HepG2 (cell line): ENCODE data around the gene LAMC1. TPM values are rescaled to one million over a fixed set of nuclear protein-coding genes. Genes with fewer than 3 reads are reported as not detected.

Source experiments
- ATAC-seq: fragments of 200-7000 bp; cut with Tn5 transposase; 3 replicates; pipeline ENCODE4 v1.9.1; 2020; ENCODE audit warnings: mild to moderate bottlenecking, moderate library complexity
- BruUV-seq: library from RNA; stranded (reverse); fragments of 400-500 nt; replicated peaks from 2 replicates; lab custom pipeline; 2021; lab: Mats Ljungman, UMichigan
- CTCF ChIA-PET: fragments of 300-600 bp; formaldehyde crosslinking; extraction: SDS; loops from one replicate; lab custom pipeline; 2021; ENCODE audit warnings: low total read pairs, inconsistent platforms, low intra/inter-chr PET ratio; lab: Yijun Ruan, JAX
- POLR2A ChIA-PET: fragments of 350-600 bp; sonication (Branson Sonifier 250); formaldehyde crosslinking; loops from one replicate; lab custom pipeline; 2020; ENCODE audit warnings: antibody characterized with exemption, inconsistent platforms; lab: Yijun Ruan, JAX
- DNase-seq: peaks from one replicate; pipeline ENCODE4 v3.0.0-alpha.2; 2015; ENCODE audit warnings: low spot score
- FAIRE-seq: peaks from 3 replicates; lab custom pipeline; 2011; peaks lifted over from hg19 to GRCh38; lab: Jason Lieb, UNC
- H2AFZ ChIP-seq: one replicate; pipeline ENCODE4 v1.6.1; 2011; ENCODE audit warnings: low read length, inconsistent platforms
- H3K27ac ChIP-seq: fragments of 300-600 bp; 3 replicates; pipeline ENCODE4 v1.8.0; 2011; ENCODE audit warnings: mixed run types, mild to moderate bottlenecking, mixed read lengths, low read length, inconsistent platforms; ENCODE audit not compliant: insufficient read depth; ENCODE audit errors: extremely low read length
- H3K27me3 ChIP-seq, 2 experiments: fragments of 200-600 bp in 1 of 2; 2 replicates in 1 of 2; 3 replicates in 1 of 2; pipeline versions ENCODE4 v1.6.0 to v1.8.0; 2011; ENCODE audit warnings: low read length in 2 of 2, mild to moderate bottlenecking in 2 of 2, moderate library complexity in 2 of 2, inconsistent platforms in 1 of 2; ENCODE audit not compliant: insufficient read depth in 2 of 2, control insufficient read depth in 1 of 2
- H3K36me3 ChIP-seq, 2 experiments: fragments of 200-600 bp in 1 of 2; replicated peaks in 1 of 2; 2 replicates in 1 of 2; 3 replicates in 1 of 2; pipeline versions ENCODE4 v1.5.1 to v1.8.0; 2011; ENCODE audit warnings: low read length in 2 of 2, inconsistent platforms in 1 of 2; ENCODE audit not compliant: insufficient read depth in 2 of 2, control insufficient read depth in 1 of 2
- H3K4me1 ChIP-seq: 2 replicates; pipeline ENCODE4 v1.5.1; 2012; ENCODE audit warnings: low read length, inconsistent platforms; ENCODE audit not compliant: insufficient read depth
- H3K4me2 ChIP-seq: 2 replicates; pipeline ENCODE4 v1.6.0; 2011; ENCODE audit warnings: low read depth, low read length, inconsistent platforms
- H3K4me3 ChIP-seq, 3 experiments: fragments of 200-600 bp in 1 of 3; sonication (generic), shearing (Covaris generic) in 1 of 3; replicated peaks in 1 of 3; 2 replicates each; pipeline ENCODE4 v1.5.1; 2011 to 2016; ENCODE audit warnings: low read length in 3 of 3, inconsistent platforms in 2 of 3, low read depth in 2 of 3, mild to moderate bottlenecking in 2 of 3, control low read depth in 1 of 3, mixed read lengths in 1 of 3; ENCODE audit not compliant: insufficient read depth in 1 of 3
- H3K79me2 ChIP-seq: one replicate; pipeline ENCODE4 v1.6.1; 2011; ENCODE audit warnings: low read length, inconsistent platforms; ENCODE audit not compliant: insufficient read depth
- H3K9ac ChIP-seq: 2 replicates; pipeline ENCODE4 v1.6.0; 2011; ENCODE audit warnings: mild to moderate bottlenecking, low read depth, low read length, inconsistent platforms; ENCODE audit not compliant: insufficient read depth
- H3K9me3 ChIP-seq: 2 replicates; pipeline ENCODE4 v1.5.1; 2012; ENCODE audit warnings: mild to moderate bottlenecking, low read length
- H4K20me1 ChIP-seq: 2 replicates; pipeline ENCODE4 v1.6.0; 2011; ENCODE audit warnings: inconsistent platforms, mild to moderate bottlenecking, low read length, moderate library complexity; ENCODE audit not compliant: insufficient read depth
- DMTF1 ChIP-seq: sonication (generic); formaldehyde crosslinking; IDR thresholded peaks from 2 replicates; pipeline ENCODE4 v1.4.0; 2020; ENCODE audit warnings: mild to moderate bottlenecking, missing genetic modification reagents
- DRAP1 ChIP-seq: IDR thresholded peaks from 2 replicates; pipeline ENCODE4 v1.6.1; 2016; ENCODE audit warnings: missing genetic modification reagents, missing compliant biosample characterization
- GRHL1 ChIP-seq: sonication (generic); formaldehyde crosslinking; conservative IDR thresholded peaks from 2 replicates; pipeline ENCODE4 v1.8.0; 2022; ENCODE audit warnings: missing genetic modification reagents
- HCFC1 ChIP-seq: fragments of 150-350 bp; IDR thresholded peaks from 2 replicates; pipeline ENCODE4 v1.6.1; 2014; ENCODE audit warnings: low read depth, low read length
- HOMEZ ChIP-seq: IDR thresholded peaks from 2 replicates; pipeline ENCODE4 v1.6.1; 2016; ENCODE audit warnings: low read depth
- MTF2 ChIP-seq: sonication (generic); formaldehyde crosslinking; IDR thresholded peaks from 2 replicates; pipeline ENCODE4 v1.5.0; 2020; ENCODE audit warnings: missing genetic modification reagents, borderline replicate concordance
- NFE2L1 ChIP-seq: sonication (generic); formaldehyde crosslinking; IDR thresholded peaks from 2 replicates; pipeline ENCODE4 v1.4.0; 2020; ENCODE audit warnings: missing genetic modification reagents, mild to moderate bottlenecking, borderline replicate concordance
- SMAD3 ChIP-seq: sonication (generic); formaldehyde crosslinking; IDR thresholded peaks from 2 replicates; pipeline ENCODE4 v1.4.0; 2020; ENCODE audit warnings: missing genetic modification reagents
- SNAPC5 ChIP-seq: sonication (generic); formaldehyde crosslinking; IDR thresholded peaks from 2 replicates; pipeline ENCODE4 v1.8.1; 2023; ENCODE audit warnings: mild to moderate bottlenecking, missing genetic modification reagents, borderline replicate concordance
- THAP7 ChIP-seq: sonication (generic); formaldehyde crosslinking; IDR thresholded peaks from 2 replicates; pipeline ENCODE4 v1.8.1; 2023; ENCODE audit warnings: mild to moderate bottlenecking, missing genetic modification reagents
- ZGPAT ChIP-seq: IDR thresholded peaks from 2 replicates; pipeline ENCODE4 v1.6.1; 2016; ENCODE audit warnings: mild to moderate bottlenecking
- ZNF383 ChIP-seq: sonication (generic); formaldehyde crosslinking; IDR thresholded peaks from 2 replicates; pipeline ENCODE4 v1.4.0; 2020; ENCODE audit warnings: missing genetic modification reagents, mild to moderate bottlenecking, borderline replicate concordance
- ZNF589 ChIP-seq: sonication (generic); formaldehyde crosslinking; conservative IDR thresholded peaks from 2 replicates; pipeline ENCODE4 v1.8.0; 2022; ENCODE audit warnings: mild to moderate bottlenecking, moderate library complexity, missing genetic modification reagents
- WGBS: methylation state at CpG from one replicate; pipeline ENCODE4 v1.1.6; 2017; ENCODE audit warnings: low lambda C conversion rate; 5-methylcytosine and 5-hydroxymethylcytosine counted together
- in situ Hi-C: cut with HindIII; loops from 2 replicates; pipeline ENCODE4 v1.10.0; 2017; ENCODE audit warnings: low pct_unique_long_range_greater_than_20kb; ENCODE audit not compliant: extremely low pct_ligation_motif_present
- intact Hi-C: fragments of 100-400 bp; cut with micrococcal nuclease; formaldehyde crosslinking; loops from one replicate; pipeline ENCODE4 v1.10.0; 2022; ENCODE audit not compliant: unreplicated experiment
- polyA plus RNA-seq, 8 experiments: library from polyadenylated mRNA; depleted of rRNA in 3 of 8; stranded (reverse) in 7 of 8; unstranded in 1 of 8; fragments of >200 nt; fragmentation: Illumina TruSeq in 4 of 8; extraction: Trizol in 4 of 8; gene quantifications; 2 replicates each; pipeline versions ENCODE4 v1.2.1 to v1.2.3, GENCODE V29; 2011 to 2016; ENCODE audit warnings: low read depth in 4 of 8, missing spikeins in 1 of 8, mixed read lengths in 1 of 8; ENCODE audit not compliant: insufficient read depth in 1 of 8
- total RNA-seq, 5 experiments: library from RNA; depleted of rRNA; stranded (reverse); fragments of >200 nt; fragmentation: Illumina TruSeq; extraction: Trizol; gene quantifications; 2 replicates each; pipeline ENCODE4 v1.2.3, GENCODE V29; 2016; ENCODE audit warnings: low read depth in 1 of 5

LAMC1 gene
- total and polyA plus RNA-seq, 2 of the 13 experiments (the other 11 are each of a cell fraction or from before 2014, with no cell fraction given) = 58.5 to 137 TPM

GRCh38 chr1:183194527-183195141 is 171.4 kb downstream of the LAMC1 start:
- H3K4me2 ChIP-seq = no peak overlapping the region
- H4K20me1 ChIP-seq = no peaks in the 10 kb centered on the region
- peaks cover 0 to 3% of the 10 kb centered on the region in 2 experiments; a peak in 2 of 5 replicates for H3K27me3 ChIP-seq
- CTCF ChIA-PET = no interaction called here
- in situ Hi-C loops (no loop called here), intact Hi-C loops (no loop called here)
- WGBS = 47% methylated on average over 1 of the region's 1 CpG
- no peak overlapping the region for H3K9ac ChIP-seq
- H3K27ac ChIP-seq = no peak overlapping the region
- H3K36me3 ChIP-seq = no peaks in the 10 kb centered on the region
- no peak overlapping the region for H2AFZ ChIP-seq
- no peak for FAIRE-seq
- DNase-seq = no peak
- no TSS peak for BruUV-seq
- no peaks in the 10 kb centered on the region for H3K79me2 ChIP-seq
- ATAC-seq = no peak
- no peak overlapping the region for H3K4me3 ChIP-seq
- no peaks in the 10 kb centered on the region for H3K4me1 ChIP-seq
- no peaks in the 10 kb centered on the region for H3K9me3 ChIP-seq
- POLR2A ChIA-PET = no interaction called here
- TF ChIP-seq NFE2L1 (CRISPR knock-in tag) (no peak), THAP7 (no peak), HCFC1 (no peak), GRHL1 (CRISPR knock-in tag) (no peak), MTF2 (CRISPR knock-in tag) (no peak), HOMEZ (CRISPR knock-in tag) (no peak), SMAD3 (CRISPR knock-in tag) (no peak), ZNF383 (CRISPR knock-in tag) (no peak), DRAP1 (CRISPR knock-in tag) (no peak), ZNF589 (no peak), SNAPC5 (CRISPR knock-in tag) (no peak), DMTF1 (no peak), ZGPAT (CRISPR knock-in tag) (no peak)
